Skin of body (tissue), 2 donors: ENCODE results near the gene COL10A1. TPM values are rescaled to one million over a fixed set of nuclear protein-coding genes. Genes with fewer than 3 reads are reported as not detected.

Source experiments
- DNase-seq: peaks from one replicate; lab custom pipeline; 2025; lab: John Stamatoyannopoulos, UW
- total RNA-seq: library from RNA; depleted of rRNA; stranded (reverse); fragments of >200 nt; gene quantifications from one replicate; pipeline ENCODE4 v1.2.3, GENCODE V29; 2014

The COL10A1 gene
- 0.10 TPM for total RNA-seq

DNA sequence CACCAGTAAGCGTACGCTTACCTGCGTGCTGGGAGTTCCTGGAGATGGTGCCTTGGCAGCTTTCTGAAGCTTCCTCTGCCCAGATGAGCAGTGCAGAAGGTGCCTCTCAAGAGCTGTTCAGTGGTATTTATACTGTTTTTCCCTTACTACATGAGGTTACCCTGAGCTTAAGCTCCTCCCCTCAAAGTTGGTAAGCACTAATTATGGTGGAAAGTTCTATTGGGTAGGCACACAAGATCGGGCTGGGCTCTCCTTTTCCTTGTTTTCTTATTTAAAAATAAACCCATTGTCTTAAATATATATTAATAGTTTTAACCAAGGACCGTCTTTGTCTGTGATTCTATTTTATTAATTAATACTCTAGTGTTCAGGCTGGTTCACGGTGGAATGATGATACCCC, at the start of gene COL10A1:
COL10A1 (minus strand) TSS at position 101 of the 400 bp plus-strand sequence. CDS start 640 bp downstream, outside the sequence.
- DNase-seq, result no peak

GRCh38 chr6:116175344-116175743, 49.4 kb upstream of the COL10A1 start:
- no peak for DNase-seq

DNA sequence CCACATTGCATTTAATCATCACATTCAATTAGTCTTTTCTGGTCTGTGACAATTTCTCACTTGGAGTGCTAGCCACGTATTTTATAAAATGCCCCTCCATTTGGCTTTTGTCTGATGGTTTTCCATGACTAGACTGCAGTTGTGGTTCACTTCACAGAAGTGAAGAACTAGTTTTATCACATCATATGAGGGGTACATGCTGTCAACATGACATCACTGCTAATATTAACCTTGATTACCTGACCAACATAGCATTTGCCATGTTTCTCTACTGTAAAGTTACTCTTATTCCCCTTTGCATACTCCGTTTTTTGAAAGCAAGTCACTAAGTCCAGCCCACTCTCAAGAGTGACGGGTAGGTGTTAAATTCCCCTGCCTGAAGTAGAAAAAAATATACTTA, 48.0 kb upstream of the COL10A1 start:
- DNase-seq, result no peak

DNA sequence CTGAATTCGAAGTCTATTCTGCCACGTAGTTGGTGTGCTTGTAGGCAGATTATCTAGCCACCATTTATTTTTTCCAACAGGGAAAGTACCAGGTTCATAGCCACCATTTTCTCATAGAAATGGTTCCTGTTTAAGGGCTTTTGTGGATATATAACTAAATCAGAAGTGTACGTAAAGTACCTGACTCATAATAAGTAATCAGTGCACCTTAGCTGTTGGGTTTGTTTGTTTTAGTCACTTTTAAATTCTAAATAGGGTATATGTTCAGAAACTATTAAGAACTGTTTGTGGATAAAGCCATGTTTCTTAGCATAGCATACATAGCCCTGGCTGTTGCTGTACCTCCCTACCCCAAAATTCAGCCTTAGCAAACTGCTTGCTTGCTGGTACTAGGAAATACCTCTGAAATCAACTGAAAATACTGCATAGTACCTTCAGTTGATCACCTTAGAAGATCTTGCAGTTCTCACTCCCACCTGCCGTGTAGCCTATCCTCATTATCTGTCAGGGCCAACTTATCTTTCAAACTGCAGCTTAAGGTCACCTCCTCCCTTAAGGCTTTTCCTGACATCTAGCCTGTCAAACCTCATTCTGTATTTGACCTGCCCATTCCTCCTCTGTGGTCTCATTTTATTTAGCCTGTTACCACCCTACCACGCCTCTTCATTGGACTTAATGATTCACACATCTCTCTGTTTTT, 44.6 kb upstream of the COL10A1 start:
- DNase-seq, result no peak

DNA sequence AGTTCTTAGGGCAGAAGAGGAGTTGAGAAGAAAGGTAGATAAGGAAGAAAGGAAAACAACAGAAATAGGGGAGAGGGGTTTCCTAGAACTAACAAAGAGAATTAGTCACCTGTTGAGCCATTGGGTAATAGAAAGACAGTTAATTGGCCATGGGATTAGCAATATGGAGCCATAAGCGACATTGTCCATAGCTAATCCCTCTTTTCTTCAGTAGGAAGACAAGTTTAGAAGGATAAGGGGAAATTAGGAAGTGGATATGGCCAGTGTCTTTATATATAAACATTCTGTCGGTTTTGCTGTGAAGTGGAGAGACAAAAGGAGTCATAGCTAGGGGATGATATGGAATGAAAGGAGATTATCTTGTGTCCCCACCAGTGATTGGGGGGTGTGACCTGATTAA, 43.9 kb upstream of the COL10A1 start:
- DNase-seq, result no peak

- DNase-seq, result no peak
These were observed 42.2 kb upstream of the COL10A1 start for GRCh38 chr6:116168148-116168547.

GRCh38 chr6:116166369-116166768, 40.4 kb upstream of the COL10A1 start:
- DNase-seq, result no peak

DNA sequence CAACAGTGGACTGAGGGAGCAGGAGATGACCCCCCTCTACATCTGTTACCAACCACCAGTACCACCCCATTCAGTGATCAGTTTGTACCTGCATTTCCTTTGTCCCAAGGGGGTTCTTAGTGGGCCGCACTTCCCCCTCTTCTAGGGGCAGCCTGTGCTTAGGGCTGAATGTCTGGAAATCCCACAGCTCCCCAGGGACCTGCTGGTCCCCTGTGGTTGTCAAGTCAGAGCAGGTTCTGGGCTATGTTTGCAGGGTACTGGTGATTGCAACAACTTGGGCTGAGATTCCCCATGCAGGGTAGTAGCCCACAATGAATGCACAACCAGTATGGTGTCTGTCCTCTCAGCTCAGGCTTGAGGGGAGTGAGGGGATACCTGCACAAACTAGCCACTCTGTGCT, 39.7 kb upstream of the COL10A1 start:
- no peak for DNase-seq

DNA sequence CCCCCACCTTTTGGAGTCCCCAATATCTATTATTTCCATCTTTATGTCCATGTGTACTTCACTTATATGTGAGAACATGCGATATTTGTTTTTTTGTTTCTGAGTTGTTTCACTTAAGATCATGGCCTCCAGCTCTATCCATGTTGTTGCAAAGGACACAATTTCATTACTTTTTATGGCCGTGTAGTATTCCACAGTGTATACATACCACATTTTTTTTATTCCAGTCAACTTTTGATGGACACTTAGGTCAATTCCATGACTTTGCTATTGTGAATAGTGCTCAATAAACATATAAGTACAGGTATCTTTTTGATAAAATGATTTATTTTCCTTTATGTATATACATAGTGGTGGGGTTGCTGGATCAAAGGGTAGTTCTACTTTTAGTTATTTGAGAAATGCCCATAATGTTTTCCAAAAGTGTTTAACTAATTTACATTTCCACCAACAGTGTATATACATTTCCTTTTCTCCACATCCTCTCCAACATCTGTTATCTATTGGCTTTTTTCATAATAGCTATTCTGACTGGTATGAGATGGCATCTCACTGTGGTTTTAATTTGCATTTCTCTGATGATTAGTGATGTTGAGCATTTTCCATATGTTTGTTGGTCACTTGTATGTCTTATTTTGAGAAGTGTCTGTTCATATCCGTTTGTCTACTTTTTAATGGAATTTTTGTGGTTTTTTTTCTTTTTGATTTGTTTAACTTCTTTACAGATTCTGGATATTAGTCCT, 34.0 kb upstream of the COL10A1 start:
- no peak for DNase-seq

DNA sequence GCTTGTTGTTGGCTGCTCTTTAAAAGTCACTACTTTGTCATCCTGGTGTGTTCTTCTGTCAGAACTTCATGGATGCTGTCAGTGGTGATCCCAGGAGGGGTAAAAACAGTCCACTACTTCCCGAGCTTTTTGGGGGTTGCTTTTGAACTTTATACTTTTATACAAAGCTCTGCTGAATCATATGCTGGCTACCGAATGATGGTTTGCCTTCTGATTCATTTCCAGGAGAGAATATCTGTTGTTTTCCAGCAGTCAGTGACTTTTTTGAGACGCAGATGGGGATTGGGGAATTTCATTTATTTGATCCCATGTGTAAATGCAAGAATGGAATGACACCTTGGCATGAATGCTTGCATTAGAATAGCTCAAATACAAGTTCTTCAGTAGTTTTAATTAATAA, 32.7 kb upstream of the COL10A1 start:
- no peak for DNase-seq

GRCh38 chr6:116157391-116157790, 31.5 kb upstream of the COL10A1 start:
- DNase-seq, result no peak

- no peak for DNase-seq
These were observed 30.7 kb upstream of the COL10A1 start for GRCh38 chr6:116156405-116157326.

GRCh38 chr6:116154887-116155286, 29.0 kb upstream of the COL10A1 start:
- no peak for DNase-seq

DNA sequence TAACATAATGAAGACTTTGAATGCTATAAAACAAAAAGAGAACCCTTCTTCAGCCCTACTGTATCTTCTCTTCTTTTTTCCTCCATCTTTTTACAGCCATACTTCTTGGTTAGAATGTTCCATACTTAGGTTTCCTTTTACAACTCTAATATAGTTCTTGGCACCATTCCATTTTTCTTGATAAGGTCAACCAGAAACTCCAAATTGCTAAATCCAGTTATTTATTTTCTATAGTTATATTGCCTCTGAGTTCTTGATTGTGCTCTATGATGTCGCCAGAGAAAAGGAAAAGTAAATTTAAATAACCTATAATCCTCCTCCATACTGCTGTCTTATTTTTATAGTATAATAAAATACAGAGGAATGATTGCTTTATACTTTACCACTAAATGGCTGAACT, 26.7 kb upstream of the COL10A1 start:
- DNase-seq, result no peak

DNA sequence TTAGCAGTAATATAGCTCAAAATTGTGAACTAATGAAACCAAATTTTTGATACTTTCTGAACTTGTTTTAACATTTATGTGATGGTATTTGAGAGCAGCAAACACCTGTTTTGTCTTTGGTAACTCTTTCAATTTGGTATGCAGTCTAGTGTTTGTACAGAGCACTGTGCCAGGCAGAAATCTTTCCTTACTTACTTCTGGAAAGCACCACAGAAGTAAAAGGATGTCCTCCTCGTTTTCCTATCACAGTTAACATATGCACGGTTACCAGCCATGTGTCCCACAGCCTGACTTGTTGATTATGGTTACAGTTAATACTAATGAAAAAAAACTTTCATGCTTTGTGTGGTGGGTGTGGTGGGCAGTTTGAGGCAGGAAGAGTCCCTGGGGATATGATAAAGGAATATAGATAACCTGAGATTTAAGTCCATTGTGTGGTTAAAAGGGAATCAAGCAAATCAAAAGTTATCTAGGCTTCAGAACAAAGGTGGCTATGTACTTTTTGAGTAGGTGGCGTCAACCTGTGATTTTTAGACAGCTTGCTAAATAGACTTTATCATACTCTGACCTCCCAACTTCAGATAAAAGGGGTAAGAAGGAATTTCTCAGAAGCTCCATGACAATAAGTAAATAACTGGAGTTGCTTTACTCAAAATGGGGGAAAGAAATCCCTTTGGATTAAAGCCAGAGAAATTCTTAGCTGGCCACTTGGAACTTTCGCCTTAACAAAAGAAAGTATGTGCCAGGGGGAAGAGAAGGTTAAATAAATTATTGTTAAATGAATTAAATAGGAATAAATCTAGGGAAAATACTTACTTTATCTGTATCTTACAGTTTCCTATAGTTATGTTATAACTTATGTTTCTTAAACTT, 20.1 kb upstream of the COL10A1 start:
- DNase-seq, result no peak

- peak; percentile 2 for DNase-seq
These were observed 18.7 kb upstream of the COL10A1 start for GRCh38 chr6:116144605-116145004.

DNA sequence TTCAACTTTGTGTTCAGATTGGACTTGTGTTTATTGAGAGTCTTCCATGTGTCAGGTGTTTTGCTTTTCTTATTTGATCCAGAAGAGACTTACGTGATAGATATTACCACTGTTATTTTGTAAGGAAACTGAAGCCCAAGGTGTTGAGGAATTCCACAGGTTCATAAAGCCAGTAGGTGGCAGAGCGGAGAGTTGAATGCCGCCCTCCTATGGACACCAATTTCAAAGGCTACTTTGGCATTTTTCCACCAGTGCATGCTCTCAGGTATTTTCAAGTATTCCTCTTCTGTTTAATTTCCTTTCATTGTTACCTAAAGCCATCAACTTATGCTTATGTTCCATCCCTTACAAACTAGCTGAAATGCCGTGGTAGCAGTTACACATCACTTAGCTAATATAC, 14.0 kb upstream of the COL10A1 start:
- DNase-seq, result no peak

DNA sequence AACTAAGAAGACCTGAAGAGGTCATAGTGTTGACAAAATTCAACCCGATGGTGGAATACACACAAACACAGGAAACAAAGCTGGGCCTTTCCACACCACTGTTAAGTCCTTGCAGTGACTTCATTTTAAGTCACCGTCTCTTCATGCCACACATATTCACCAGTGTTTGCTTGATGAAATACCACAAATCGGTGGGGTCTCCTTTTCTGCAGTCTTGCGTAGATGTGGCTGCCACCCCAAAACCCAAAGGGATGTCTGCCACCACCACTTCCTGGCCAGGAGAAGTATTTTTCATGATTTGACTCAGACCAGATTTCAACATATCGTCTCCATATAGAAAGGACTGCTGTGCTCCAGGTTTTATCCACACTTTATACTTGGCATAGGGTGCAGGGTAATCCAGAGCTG, 11.0 kb upstream of the COL10A1 start:
- DNase-seq, result no peak

- no peak for DNase-seq
These were observed 10.4 kb upstream of the COL10A1 start for GRCh38 chr6:116136373-116136772.

DNA sequence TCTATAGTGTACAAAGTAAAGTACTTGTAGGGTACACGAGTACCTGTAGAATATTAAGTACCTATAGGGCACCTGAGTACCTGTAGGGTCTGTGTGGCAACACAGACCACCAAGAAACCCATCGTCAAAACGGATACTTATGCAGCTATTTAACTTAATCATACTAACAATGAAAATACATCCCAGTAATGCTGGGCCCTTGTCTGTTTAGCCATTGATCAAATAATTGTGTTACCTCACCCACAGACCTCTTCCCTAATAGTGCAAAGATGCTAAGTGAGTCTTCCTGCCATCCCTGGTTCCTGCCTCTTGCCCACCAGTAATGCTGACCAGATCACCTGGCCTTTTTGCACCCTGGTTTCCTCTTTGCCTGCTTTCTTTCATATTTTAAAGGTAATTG, 7.5 kb upstream of the COL10A1 start:
- DNase-seq, result no peak
